ENCODE data around the gene GPS2.
"Not testable (repeated sequence)": the region's sequence is repeated elsewhere in the genome, so short reads cannot be mapped to it uniquely, and the experiment has no call there.

Gene GPS2

GRCh38 chr17:7314719-7315569, at the start of gene GPS2:
Gene GPS2, minus strand, starts transcription at chr17:7315360. Its CDS starts 308 bp downstream, at chr17:7315052.
- peak; percentile 94 to 96 for DNase-seq

- no peak for DNase-seq
Measured at GRCh38 chr17:7363311-7363710, 48.2 kb upstream of the GPS2 start.

GRCh38 chr17:7361906-7362305, 46.7 kb upstream of the GPS2 start:
- no peak for DNase-seq

- DNase-seq: no peak
Measured at GRCh38 chr17:7357381-7357780, 42.2 kb upstream of the GPS2 start.

- no peak for DNase-seq
Measured at GRCh38 chr17:7356756-7357155, 41.6 kb upstream of the GPS2 start.

- DNase-seq: peak; percentile 90 to 92
Measured at GRCh38 chr17:7356072-7356549, 41.0 kb upstream of the GPS2 start.

DNA sequence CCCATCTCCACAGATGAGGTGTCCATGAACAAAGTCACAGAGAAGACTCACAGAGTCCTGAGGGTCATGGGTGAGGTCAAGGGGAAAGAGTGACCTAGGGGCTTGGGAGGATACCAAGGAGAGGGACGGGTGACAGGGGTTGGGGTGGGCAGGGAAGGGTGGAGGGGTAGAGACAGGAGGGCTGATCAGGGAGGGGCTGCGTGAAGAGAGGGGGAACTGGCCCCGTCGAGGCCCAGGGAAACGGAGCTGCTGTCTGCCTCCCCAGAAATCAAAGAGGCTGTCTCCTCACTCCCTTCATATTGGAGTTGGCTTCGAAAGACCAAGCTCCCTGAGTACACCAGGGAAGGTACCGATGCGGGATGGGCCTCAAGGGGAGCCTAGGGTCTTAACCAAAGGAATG, 40.4 kb upstream of the GPS2 start:
- DNase-seq: no peak

- DNase-seq: no peak
Measured at GRCh38 chr17:7355053-7355452, 39.9 kb upstream of the GPS2 start, which contains the start of gene TMEM95. Gene TMEM95, plus strand, starts transcription at chr17:7355156. Its CDS starts 49 bp downstream, at chr17:7355205.

DNA sequence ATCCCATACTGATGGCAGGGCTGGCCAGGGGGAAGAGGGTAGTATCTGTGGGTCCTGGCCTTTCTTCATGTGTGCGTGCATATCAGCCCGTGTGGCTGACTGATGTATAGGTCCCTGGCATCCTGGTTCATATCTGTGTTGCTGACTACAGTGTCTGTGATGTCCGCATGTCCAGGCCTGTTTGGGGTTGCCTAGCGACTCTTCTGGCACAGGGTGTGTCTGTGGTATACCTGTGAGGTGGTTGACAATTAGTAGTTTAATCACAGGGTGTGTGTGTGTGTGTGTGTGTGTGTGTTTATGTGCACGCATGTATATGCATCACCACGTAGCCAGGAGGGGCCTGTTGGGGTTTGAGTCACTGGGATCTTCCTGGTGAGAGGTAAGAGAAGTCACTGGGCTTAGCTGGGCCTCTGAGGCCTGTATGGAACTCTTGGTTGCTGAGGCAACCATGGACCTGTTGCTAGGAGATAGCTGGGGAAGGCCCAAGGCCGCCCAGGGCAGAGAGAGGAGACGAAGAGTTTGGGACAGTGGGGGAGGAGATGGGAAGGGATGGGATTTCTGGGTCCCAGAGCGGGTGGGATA, 39.2 kb upstream of the GPS2 start:
- peak in 1 of 2 experiments; percentile 54 for DNase-seq

- DNase-seq: no peak
Measured at GRCh38 chr17:7352910-7353635, 37.9 kb upstream of the GPS2 start.

DNA sequence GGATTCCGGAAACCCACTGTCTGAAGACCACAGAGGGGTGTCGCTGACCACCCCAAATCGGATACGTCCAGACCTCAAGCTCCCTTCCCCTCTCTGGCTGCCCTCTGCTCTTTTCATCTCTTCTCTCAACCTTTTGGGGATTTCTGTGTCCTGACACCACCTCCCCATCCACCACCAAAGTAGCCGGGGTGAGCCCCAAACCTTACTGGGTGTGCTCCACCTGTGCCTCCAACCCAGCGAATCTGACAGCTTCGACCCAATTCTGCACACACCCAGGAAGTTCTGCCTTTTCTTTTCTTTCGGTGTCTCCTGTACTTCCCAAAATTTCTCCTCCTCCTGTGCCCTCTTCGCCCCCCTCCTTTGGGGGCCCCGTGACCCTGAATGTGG, 37.3 kb upstream of the GPS2 start:
- DNase-seq: no peak

- peak; percentile 86 to 88 for DNase-seq
Measured at GRCh38 chr17:7351665-7352502, 36.7 kb upstream of the GPS2 start, which contains the start of gene KCTD11. Gene KCTD11, plus strand, starts transcription at chr17:7352162.

- DNase-seq: no peak
Measured at GRCh38 chr17:7348478-7349242, 33.5 kb upstream of the GPS2 start.

GRCh38 chr17:7347630-7348477, 32.7 kb upstream of the GPS2 start:
- DNase-seq: no peak

- DNase-seq: no peak
Measured at GRCh38 chr17:7346761-7347614, 31.8 kb upstream of the GPS2 start.

- no peak for DNase-seq
Measured at GRCh38 chr17:7343250-7343649, 28.1 kb upstream of the GPS2 start.

- DNase-seq: no peak
Measured at GRCh38 chr17:7341842-7342241, 26.7 kb upstream of the GPS2 start.

GRCh38 chr17:7340179-7340578, 25.0 kb upstream of the GPS2 start:
- DNase-seq: no peak

DNA sequence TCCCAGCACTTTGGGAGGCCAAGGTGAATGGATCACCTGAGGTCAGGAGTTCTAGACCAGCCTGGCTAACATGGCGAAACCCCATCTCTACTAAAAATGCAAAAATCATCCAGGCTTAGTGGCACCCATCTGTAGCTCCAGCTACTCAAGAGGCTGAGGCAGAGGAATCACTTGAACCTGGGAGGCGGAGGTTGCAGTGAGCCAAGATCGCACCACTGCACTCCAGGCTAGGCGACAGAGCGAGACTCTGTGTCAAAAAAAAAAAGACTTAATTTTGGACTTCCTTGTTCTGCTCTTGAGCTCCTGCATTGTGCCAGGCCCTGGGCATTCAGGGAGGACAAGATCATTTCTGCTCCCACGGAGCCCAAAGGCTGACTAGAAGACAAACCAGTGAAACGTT, 22.4 kb upstream of the GPS2 start:
- not testable (repeated sequence) for DNase-seq
